C1 segment of cervical spinal cord (tissue), 14 donors: Measurements from ENCODE around the gene ARHGAP6.
"Not testable (repeated sequence)": the region's sequence is repeated elsewhere in the genome, so short reads cannot be mapped to it uniquely, and the experiment has no call there.

Experiments
- DNase-seq, 14 donors: peaks; one replicate each; lab custom pipeline; 2025; lab: John Stamatoyannopoulos, UW

The ARHGAP6 gene

DNA sequence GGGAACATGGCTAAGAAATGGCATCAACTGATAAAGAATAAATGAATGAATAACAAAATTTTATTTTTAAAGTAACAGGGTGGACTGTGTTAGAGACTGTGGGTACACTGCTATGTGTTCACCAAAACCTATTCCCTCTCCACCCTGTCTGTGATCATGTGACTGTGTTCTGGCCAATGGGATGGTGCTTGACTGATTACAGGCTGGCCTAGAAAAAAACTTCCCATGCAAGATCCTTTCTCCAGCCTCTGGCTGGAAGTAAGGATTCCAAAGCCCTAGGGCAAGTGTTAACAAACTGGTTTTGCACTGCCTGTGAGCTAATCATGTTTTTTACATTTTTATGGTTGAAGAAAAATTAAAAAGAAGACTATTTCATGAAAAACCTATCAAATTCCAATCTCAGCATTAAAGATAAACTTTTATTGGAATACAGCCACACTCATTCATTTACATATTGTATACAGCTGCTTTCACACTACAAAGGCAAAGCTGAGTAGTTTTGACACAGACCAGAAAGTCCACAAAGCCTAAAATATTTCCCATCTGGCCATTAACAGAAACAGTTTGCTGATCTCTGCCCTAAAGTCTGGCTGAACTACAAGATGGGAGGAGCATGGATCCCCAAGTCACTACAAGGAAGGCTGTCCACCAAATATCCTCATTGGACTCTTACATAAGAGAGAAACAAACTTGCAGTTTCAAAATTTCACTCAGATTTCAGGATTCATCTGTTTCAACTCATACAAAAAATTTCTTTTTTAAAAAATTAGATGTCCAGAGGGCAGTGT is 133.2 kb downstream of the ARHGAP6 start:
- no peak for DNase-seq

DNA sequence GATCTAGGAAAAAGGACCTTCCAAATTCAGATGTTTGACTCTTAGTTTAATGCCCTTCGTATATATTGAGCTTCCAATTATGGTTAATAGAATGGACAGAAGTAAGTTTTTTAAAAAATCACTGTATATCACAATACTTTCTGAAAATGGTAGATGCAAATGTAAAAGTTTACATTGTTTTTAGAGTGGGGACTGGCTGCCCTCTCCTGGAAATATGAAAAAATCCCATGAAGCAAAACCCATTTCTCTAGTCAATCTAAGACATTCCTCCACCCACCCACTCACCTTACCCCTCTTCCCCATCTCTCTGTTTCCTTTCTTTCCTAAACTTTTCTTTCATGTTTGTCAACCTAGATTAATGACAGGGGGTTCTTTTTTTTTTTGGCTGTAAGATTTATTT is 134.5 kb downstream of the ARHGAP6 start:
- DNase-seq, result no peak

DNA sequence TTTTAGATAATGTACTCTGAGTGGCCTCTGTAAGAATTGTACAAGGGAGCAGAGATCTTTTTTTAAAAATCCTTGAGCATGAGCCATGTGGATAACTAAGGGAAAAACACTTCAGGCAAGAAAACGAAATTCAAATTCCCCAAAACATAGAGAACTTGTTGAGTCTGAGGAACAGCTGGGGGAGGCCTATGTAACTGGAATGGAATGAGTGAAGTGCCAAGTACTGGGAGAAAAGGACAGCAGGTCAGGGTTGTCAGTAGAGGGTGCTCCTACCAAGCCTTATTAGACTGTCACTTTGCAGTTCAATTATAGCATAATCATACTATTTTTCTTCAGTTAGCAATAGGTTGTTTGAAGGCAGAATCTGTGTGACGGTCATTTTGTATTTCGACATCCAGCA is 135.1 kb downstream of the ARHGAP6 start:
- DNase-seq, result no peak

DNA sequence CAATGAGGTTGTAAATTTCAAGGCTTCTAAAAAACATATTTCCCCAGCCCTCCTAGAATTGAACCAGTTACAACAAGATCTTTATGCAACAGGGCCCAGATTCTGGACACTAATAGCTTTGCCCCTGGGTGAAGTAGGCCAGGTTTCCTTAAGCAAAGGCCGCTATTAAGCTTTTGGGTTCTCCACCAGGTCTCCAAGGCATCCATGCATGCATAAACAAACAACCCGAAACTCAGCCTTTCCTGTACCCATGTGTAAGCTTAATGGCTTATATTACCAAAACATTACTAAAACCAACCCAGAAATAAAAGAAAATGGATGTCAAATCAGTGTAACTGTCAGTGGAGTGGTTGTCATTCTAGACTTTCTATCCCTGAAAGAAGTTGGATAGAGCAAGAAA is 137.1 kb downstream of the ARHGAP6 start:
- DNase-seq, result no peak

DNA sequence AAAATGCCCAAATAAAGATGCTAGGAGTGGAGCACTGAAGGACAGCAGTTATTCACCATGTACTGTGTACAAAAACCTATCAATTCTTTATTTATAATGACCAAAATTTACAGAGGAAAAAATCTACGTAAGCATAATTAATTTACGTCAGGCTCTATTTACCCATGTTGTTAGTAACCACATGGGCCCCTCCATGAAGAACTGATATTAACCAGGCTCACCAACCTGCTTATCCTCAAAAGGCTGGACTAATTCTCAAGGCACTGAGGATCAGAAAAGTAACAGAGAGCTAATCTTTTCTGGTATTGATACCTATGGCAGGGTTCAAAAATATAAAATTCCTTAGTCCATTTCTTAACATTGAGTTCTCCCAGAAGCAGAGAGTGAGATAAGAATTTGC is 140.0 kb downstream of the ARHGAP6 start:
- no peak for DNase-seq

DNA sequence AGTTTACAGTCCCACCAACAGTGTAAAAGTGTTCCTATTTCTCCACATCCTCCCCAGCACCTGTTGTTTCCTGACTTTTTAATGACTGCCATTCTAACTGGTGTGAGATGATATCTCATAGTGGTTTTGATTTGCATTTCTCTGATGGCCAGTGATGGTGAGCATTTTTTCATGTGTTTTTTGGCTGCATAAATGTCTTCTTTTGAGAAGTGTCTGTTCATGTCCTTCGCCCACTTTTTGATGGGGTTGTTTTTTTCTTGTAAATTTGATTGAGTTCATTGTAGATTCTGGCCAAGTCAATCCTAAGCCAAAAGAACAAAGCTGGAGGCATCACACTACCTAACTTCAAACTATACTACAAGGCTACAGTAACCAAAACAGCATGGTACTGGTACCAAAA is 146.5 kb downstream of the ARHGAP6 start:
- not testable (repeated sequence) for DNase-seq

DNA sequence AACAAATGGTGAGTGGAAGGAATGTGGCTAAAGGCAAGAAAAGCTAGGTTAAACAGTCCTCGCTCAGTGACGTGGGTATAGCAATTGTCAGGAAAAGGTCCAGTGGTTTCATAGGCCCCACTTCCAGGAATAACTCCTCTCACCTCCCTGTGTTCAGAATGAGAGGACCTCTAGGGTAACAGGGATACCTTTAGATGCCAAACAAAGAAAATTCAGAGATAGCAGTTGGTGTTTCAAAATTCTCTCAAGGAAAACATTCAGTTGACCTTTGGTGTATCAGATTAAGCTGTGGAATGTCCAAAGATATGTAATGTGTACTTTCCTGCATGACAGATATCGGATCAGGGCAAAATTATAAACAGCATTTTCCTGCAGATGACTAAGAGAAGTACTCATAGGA is 155.9 kb downstream of the ARHGAP6 start:
- DNase-seq, result no peak

DNA sequence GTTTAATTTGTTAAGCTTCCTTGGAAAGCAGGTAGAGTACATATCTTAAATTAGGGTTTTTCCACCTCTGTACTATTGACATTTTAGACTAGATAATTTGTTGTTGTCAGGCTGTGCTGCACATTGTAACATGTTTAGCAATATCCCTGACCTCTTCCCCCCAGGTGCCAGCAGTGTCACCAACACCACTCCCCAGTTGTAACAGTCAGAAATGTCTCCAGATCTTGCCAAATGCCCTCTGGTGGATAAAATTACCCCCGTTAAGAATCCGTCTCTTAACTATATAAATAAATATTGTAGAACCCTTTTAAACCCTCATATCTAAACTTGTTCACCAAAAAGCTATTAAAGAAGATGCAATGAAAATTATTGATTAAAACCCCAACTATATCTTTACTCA is 161.5 kb downstream of the ARHGAP6 start:
- DNase-seq, result no peak

DNA sequence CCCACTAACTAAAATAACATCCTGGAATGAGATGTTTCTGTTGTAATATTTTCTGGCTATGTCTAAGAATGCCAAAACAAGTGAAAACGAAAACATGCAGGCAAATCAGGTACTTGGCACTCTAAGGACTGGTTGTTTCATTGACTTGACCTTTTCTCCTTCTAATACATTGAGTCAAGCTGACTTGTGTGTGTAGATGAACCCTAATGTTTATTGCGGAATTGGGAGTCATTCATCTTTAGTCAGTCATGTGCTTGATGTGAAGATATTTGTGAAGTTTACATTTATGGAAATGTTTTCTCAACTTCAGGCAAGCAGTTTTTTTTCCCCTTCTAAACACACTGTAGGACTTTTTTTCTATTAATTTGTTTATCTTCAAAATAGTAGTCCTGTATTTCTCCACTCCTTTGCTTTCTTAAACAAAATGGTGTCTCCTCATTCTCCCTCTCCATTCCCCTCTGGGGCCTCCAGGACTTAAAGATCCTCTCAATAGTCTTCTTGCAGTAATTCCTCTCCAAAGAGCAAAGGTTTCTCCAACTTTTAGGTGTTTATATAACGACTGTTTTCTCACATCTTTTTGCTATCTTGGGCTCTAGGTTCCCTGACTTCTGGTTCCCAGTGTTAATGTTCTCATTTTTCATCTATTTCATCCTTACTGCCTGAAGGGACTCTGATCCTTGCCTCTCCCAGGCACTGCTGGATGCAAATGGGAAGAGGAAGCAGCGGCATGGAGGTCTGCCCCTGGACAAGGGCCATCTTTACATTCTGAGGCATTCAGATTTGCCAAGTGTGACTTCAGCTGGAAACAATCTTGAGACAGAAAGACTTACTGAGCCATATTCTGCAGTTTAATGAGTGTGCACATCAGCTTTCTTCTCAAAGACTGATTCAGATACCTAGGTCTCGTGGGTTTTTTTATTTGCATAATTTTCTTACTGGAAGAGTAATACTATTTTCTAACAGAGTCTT is 166.4 kb downstream of the ARHGAP6 start:
- DNase-seq, result no peak

DNA sequence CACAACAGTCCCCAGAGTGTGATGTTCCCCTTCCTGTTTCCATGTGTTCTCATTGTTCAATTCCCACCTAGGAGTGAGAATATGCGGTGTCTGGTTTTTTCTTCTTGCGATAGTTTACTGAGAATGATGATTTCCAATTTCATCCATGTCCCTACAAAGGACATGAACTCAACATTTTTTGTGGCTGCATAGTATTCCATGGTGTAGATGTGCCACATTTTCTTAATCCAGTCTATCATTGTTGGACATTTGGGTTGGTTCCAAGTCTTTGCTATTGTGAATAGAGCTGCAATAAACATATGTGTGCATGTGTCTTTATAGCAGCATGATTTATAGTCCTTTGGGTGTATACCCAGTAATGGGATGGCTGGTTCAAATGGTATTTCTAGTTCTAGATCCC is 174.3 kb downstream of the ARHGAP6 start:
- not testable (repeated sequence) for DNase-seq

DNA sequence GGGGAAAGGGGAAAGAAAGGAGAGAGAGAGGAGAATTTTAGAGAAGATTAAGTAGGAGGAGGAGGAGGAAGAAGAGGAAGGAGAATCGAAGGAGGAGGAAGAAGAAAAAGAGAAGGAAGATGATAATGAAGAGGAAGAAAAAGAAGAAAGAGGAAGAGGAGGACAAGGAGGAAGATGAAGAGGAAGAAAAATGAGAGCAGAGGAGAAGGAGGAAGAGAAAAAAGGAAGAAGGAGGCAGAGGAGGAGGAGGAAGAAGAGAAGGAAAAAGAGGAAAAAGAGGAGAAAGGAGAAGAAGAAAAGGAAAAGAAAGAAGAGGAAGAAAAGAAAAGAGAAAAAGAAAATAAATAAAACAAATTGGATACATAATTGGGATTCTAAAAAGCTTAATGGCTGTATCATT is 181.4 kb downstream of the ARHGAP6 start:
- DNase-seq, result no peak

DNA sequence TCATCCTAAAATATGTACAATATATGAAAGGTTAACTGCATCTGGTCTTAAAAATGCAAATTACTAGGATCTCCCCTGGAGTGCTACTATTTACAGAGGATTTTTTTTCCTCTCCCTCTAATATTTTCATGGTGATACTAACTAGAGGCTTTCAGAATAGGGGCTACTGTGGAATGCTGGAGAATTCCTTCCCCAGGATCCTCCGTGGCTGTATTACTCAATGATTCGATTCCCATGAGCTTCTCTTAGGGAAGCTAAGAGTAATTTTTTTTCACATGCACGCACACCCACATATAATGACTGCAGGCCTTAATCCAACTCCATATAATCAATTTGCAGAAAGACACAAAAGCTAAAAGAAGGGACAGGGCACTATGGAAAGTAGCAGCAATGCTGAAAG is 184.7 kb downstream of the ARHGAP6 start:
- no peak for DNase-seq

DNA sequence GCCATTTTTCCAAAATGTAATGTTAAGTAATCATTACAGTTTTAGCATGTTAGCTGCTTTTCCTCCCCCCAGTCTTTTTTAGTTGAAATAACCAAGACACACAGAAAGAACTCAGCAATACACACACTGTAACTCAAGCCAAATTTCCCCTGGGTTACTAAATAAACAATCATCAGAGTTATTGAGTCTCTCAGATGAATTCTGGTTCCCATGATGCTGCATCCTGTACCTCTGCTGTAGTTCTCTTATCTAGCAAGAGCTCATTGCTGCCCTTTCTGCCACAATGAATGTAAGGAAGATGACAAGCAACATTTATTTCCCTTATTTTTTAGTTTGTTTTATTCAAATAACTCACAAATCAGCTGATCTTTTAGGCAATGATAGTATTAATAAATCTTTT is 185.1 kb downstream of the ARHGAP6 start:
- DNase-seq, result no peak

DNA sequence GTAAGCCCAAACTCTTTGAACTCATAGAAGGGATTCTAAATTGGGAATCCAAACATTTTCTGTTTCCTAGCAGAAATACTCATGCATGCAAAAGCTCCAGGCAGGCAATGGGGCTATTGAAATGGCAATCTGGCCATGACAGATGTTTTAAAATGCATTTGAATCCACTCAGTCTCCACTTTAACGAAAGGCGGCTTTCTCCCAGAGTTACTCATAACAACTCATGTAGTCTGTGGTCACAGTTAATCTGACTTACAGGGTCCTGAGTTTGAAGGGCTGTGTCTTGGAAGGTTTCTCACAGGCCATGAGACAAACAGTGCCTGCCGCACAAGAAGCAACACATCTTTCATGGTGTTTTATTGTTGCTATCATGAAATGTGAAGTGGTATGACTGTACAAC is 186.8 kb downstream of the ARHGAP6 start:
- no peak for DNase-seq

DNA sequence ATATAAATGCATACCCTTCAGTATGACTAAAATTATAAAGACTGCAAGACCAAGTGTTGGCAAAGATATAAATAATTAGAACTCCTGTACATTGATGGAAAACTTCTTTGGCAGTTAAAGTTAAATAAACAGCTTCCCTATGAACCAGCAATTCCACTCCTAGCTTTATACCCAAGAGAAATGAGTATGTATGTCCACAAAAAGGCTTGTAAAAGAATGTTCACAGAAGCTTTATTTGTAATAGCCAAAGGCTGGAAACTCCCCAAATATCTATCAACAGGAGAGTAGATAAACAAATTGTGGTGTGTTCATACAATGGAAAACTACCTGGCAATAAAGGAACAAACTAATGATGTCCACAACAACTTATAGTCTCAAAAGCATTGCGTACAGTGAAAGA is 187.7 kb downstream of the ARHGAP6 start:
- no peak for DNase-seq

DNA sequence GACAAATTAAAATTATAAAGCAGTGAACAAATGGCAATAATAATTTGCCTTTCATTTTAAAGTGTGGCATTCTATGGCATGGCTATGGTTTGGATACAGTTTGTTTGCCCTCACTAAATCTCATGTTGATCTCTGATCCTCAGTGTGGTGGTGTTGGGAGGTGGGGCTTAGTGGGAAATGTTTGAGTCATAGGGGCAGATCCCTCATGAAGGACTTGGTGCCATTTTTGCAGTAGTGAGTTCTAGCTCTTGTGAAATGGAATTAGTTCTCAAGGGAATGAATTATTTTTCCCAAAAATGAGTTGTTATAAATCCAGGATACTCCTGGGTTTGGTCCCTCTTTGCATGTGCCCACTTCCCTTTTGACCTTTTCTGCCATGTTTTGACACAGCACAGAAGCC is 191.1 kb downstream of the ARHGAP6 start:
- no peak for DNase-seq

DNA sequence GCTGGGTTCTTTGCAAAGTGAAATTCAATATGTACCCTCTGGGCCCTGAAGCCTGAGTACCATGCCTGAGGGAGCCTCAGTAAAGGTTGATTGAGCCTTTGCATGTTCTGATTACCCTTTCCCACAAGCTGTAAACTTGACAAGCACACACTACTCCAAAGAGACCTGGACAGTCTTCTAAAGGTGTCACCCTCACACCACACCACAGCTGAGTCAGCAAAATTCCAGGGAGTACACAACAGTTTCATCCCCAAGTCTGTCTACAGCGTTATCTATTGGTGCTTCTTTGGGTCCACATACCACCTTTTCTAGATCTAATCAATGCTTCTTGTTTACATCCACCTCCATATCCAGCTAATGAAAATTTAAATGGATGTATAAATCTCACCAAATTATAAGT is 191.7 kb downstream of the ARHGAP6 start:
- DNase-seq, result no peak

DNA sequence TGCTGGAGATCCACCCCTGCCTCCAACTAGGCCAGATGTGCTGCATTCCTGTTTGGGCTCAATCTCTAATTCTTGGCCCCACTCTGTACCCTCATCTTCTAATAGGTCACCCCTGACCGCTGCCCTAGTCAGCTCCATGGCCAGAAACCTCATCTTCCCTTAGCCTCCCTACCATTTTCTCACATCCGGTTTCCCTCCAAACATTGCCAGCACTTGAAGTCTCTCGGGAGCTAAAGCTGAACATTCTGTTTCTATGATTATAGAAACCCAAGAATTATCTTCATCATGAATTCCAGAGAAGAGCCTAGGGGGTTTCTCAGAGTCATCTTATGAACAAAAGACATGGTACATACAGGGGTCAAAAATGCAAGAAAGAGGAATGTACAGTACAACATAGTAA is 192.8 kb downstream of the ARHGAP6 start:
- DNase-seq, result no peak

DNA sequence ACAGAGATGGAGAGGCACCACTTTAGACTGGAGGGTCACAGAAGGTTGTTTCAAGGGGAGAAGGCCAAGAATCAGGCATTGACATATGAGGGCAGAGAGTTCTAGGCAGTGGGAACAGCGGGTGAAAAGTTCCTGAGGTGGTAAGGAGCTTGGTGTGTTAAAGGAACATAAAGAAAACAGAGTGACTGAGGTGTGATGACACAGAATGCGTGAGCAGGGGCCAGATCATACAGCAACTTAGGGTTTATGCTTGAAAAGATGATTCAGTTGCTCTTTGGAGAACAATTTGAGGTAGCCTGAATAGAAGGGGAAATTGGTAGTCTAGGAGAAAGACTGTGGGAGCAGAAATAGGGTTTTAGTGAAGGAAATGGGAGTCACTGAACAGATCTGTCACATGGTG is 193.3 kb downstream of the ARHGAP6 start:
- no peak for DNase-seq

DNA sequence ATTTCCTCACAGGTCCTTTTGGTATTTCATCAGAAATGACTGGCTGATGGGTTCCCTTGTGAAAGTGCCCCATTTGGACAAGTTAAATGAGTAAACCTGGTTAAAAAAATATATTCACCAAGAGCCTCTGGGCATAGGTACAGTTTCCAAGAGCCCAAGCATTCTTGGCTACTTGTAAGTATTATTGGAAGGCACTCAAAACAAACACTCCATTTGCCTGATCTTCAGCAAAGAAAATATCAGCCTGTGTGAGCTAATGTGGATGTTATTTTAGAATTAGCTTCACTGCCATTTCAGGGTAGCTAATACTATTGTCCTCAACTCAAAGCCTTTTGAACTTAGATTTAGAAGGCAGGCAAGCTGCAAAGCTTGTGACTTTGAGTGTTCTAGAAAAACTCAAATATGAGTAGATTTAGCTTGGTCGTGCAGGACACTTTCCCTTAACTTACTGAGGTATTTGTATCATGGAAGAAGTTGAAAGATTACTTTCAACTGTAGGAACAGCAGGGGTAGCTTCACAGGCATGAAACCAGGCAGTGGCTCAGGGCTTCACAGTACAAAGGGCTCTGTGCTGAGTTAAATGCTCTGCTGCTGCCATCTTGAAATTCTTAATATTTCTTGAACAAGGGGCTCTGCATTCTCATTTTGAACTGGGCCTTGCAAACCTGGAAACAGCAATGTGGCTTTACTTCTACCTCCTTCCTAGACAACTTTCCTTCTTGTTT is 195.3 kb downstream of the ARHGAP6 start:
- no peak for DNase-seq

DNA sequence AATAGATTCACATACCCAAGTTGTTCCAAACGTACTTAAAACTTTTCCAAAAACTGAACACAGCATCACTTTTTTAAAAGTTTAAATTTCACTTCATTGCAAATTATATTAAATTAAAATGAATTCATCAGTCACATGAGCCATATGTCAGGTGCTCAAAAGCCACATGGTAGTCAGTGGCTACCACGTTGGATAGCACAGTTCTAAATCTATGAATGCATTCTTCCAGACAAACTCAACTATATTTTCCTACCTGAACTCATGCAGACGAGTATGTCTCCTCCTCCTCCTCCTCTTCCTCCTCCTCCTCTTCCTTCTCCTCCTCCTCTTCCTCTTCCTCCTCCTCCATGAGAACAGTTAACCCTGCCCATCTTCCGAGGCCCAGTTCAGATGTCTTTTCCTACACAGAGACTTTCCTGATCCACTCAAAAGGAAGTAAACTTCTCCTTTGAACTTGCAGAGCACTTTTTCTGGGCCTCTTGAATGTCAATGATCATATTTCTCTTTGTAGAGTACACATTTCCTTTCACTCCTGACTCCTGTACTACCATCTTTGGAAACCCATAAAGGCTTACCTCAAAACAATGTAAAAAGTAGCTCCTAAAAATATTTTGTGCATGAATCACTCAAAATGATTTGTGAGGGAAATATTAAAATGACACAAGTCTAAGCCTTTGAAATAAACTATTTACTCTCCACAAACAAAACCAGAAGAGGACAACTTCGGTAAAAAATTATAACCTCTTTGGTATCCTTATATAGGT is 199.9 kb downstream of the ARHGAP6 start:
- no peak for DNase-seq
